HG02642 (cell line): ENCODE results near the gene FBXO24.

Source experiments
- ATAC-seq: cut with Tn5 transposase; IDR thresholded peaks from one replicate; pipeline ENCODE4 v1.9.1; 2021; ENCODE audit warnings: mild to moderate bottlenecking; ENCODE audit not compliant: unreplicated experiment, poor library complexity

Gene FBXO24

GRCh38 chr7:100649826-100650565, 63.9 kb downstream of the FBXO24 start:
- no peak for ATAC-seq
